Lower leg skin (tissue), 4 donors: ENCODE results near the gene MRM3. TPM values are rescaled to one million over a fixed set of nuclear protein-coding genes. Genes with fewer than 3 reads are reported as not detected.
"Not testable (repeated sequence)": the region's sequence is repeated elsewhere in the genome, so short reads cannot be mapped to it uniquely, and the experiment has no call there.

Experiments
- DNase-seq, 2 donors: peaks; one replicate each; pipeline ENCODE4 v3.0.0-alpha.2; 2019; ENCODE audit warnings: low spot score in 2 of 2
- H3K4me3 ChIP-seq: fragments of 200-600 bp; sonication (generic); 2 replicates; pipeline ENCODE4 v1.5.1; 2017; ENCODE audit warnings: mild to moderate bottlenecking, low read depth; ENCODE audit not compliant: poor library complexity, severe bottlenecking
- POLR2A ChIP-seq, 2 donors: fragments of 450-650 bp; IDR thresholded peaks; one replicate each; pipeline ENCODE4 v1.6.1; 2016 to 2017; ENCODE audit warnings: antibody characterized with exemption in 2 of 2, mild to moderate bottlenecking in 1 of 2, moderate library complexity in 1 of 2
- WGBS, 2 donors: methylation state at CpG; one replicate each; pipeline ENCODE4 v1.1.5; 2018; 5-methylcytosine and 5-hydroxymethylcytosine counted together
- intact Hi-C: fragments of 100-400 bp; cut with DNase I; formaldehyde crosslinking; loops from one replicate; pipeline ENCODE4 v1.15.0; 2023; ENCODE audit warnings: low total_unique reads
- total RNA-seq, 4 donors: library from RNA; depleted of rRNA; stranded (reverse); fragments of >200 nt; gene quantifications; one replicate each; pipeline ENCODE4 v1.1.0, GENCODE V29; 2016
- TF ChIP-seq, protein P1 (sequence below), 3 donors: fragments of 450-650 bp; IDR thresholded peaks; one replicate each; pipeline ENCODE4 v1.5.1; 2016; ENCODE audit warnings: antibody characterized with exemption in 3 of 3, mild to moderate bottlenecking in 3 of 3, moderate library complexity in 2 of 3

Gene MRM3
- total RNA-seq, 4 donors from 2014 or later = 28.9 to 44.9 (median 35.8) TPM

DNA sequence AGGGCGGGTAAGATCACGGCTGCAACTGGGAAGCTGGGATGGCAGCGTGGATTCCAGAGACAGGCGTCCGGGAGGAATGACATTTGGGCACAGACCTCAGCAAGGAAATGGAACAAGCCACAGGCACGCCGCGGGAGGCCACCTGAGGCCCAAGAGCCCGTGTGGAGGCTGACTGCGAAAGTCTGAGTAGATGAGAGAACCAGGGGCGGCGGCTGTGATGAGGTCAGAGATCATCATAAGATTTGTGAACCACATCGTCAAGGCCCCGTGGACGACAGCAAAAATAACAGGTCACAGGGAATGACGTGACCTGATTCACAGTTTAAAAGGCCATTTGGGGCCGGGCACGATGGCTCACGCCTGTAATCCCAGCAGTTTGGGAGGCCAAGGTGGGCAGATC lies 48.2 kb downstream of the MRM3 start:
- WGBS, 2 donors = 83 to 85% methylated on average over 19 of the region's 19 CpGs
- H3K4me3 ChIP-seq = no peak overlapping the region
- DNase-seq = no peak
- no peak for TF ChIP-seq POLR2A (IDR thresholded peaks at IDR 0.05)
- TF ChIP-seq, protein P1, sequence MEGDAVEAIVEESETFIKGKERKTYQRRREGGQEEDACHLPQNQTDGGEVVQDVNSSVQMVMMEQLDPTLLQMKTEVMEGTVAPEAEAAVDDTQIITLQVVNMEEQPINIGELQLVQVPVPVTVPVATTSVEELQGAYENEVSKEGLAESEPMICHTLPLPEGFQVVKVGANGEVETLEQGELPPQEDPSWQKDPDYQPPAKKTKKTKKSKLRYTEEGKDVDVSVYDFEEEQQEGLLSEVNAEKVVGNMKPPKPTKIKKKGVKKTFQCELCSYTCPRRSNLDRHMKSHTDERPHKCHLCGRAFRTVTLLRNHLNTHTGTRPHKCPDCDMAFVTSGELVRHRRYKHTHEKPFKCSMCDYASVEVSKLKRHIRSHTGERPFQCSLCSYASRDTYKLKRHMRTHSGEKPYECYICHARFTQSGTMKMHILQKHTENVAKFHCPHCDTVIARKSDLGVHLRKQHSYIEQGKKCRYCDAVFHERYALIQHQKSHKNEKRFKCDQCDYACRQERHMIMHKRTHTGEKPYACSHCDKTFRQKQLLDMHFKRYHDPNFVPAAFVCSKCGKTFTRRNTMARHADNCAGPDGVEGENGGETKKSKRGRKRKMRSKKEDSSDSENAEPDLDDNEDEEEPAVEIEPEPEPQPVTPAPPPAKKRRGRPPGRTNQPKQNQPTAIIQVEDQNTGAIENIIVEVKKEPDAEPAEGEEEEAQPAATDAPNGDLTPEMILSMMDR (IDR thresholded peaks at IDR 0.05) = no peak
- intact Hi-C loops = no loop called here

DNA sequence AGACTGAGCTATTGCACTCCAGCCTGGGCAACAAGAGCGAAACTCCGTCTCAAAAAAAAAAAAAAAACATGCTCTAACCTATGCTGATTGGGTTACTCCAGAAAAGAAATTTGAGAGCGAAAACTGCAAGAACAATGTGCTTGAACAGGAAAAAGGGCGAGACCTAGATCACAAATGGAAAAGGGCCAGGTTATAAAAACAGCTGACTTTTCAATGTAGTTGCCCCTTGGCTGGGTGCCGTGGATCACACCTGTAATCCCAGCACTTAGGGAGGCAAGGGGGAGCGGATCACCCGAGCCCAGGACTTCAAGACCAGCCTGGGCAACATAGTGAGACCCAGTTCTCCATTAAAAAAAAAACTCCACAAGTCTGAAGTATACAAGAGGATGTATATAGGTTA lies 48.8 kb downstream of the MRM3 start:
- WGBS, 2 donors = 64 to 68% methylated on average over 7 of the region's 7 CpGs
- intact Hi-C loops = no loop called here
- no peak for TF ChIP-seq POLR2A (IDR thresholded peaks at IDR 0.05)
- TF ChIP-seq, protein P1 (IDR thresholded peaks at IDR 0.05) = no peak
- DNase-seq = no peak
- no peak overlapping the region for H3K4me3 ChIP-seq

DNA sequence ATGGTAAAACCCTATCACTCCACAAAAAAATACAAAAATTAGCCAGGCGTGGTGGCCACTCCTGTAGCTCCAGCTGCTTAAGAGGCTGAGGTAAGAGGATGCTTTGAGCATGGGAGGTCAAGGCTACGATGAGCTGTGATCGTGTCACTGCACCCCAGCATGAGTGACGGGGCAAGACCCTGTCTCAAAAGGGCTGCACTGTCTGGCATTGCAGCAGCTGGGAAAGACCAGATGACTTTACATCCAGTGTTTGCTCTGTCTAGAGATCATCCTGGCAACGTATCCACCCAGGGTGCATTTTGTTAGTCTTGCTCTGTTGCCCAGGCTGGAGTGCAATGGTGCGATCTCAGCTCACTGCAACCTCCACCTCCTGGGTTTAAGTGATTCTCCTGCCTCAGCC lies 52.0 kb downstream of the MRM3 start:
- intact Hi-C loops = no loop called here
- DNase-seq = no peak
- no peak for TF ChIP-seq POLR2A (IDR thresholded peaks at IDR 0.05)
- TF ChIP-seq, protein P1 (IDR thresholded peaks at IDR 0.05) = no peak
- H3K4me3 ChIP-seq = no peak overlapping the region
- WGBS, 2 donors = 93 to 96% methylated on average over 6 of the region's 6 CpGs

DNA sequence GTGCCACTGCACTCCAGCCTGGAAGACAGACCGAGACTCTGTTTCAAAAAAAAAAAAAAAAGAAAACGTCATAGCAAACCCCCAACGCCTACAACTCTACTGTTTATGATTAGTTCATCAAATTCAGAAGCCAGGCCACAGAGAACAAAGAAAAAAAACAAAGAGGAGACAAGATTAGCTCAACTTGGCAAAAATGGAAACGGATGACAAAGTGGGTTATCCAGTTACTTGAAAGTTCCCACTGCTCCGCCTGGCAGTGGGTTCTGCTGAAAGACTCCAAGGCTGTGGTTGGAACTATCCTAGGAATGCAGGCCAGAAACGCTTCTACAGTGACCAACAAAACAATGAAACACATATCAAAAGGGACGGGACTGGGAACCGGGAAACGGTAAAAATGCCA lies 53.1 kb downstream of the MRM3 start:
- DNase-seq = peak in 1 of 2 donors; percentile 43
- intact Hi-C loops = no loop called here
- WGBS, 2 donors = 46 to 53% methylated on average over 9 of the region's 9 CpGs
- TF ChIP-seq, protein P1 (IDR thresholded peaks at IDR 0.05) = no peak
- no peak for TF ChIP-seq POLR2A (IDR thresholded peaks at IDR 0.05)
- no peak overlapping the region for H3K4me3 ChIP-seq

DNA sequence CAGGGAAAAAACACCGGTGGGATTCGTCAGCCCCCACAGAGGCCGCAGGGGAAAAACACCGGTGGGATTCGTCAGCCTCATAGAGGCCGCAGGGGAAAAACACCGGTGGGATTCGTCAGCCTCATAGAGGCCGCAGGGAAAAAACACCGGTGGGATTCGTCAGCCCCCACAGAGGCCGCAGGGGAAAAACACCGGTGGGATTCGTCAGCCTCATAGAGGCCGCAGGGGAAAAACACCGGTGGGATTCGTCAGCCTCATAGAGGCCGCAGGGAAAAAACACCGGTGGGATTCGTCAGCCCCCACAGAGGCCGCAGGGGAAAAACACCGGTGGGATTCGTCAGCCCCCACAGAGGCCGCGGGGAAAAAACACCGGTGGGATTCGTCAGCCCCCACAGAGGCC lies 53.6 kb downstream of the MRM3 start:
- H3K4me3 ChIP-seq, DNase-seq, intact Hi-C loops: not testable (repeated sequence)
- 47 to 90% methylated on average over 6 to 16 of the region's 27 CpGs for WGBS, 2 donors

DNA sequence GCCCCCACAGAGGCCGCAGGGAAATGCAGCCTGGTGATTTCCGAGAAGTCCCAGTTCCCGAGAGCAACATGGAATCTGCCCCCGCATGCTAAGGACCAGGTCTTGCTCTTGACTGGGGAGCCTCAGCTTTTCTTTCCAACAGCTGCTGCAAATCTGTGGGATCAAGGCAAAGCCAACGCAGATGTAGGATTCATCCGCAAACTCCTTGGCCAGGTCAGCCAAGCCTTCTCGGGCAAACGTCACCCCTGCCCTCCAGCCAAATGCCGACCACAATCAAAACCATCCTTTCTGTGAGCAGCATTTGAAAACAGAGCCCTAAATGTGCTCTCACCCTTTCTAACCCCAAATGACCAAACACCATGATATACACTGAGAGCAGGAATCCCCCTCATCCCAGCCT lies 54.0 kb downstream of the MRM3 start:
- TF ChIP-seq, protein P1 (IDR thresholded peaks at IDR 0.05) = no peak
- TF ChIP-seq POLR2A (IDR thresholded peaks at IDR 0.05) = no peak
- no peak overlapping the region for H3K4me3 ChIP-seq
- 62 to 70% methylated on average over 9 of the region's 9 CpGs for WGBS, 2 donors
- intact Hi-C loops = no loop called here
- DNase-seq = no peak
